Progenitor cell of endocrine pancreas (in vitro differentiated cells): ENCODE measurements around the gene DNAI1. TPM values are rescaled to one million over a fixed set of nuclear protein-coding genes. Genes with fewer than 3 reads are reported as not detected.

Source experiments
- DNase-seq: peaks from one replicate; pipeline ENCODE4 v3.0.0; 2021; ENCODE audit warnings: low spot score; ENCODE audit not compliant: unreplicated experiment
- H3K27ac Mint-ChIP-seq: 2 replicates; pipeline ENCODE4 v1.8.0; 2021; ENCODE audit warnings: mild to moderate bottlenecking, moderate library complexity, mixed read lengths
- H3K27me3 Mint-ChIP-seq: 2 replicates; pipeline ENCODE4 v1.8.0; 2021; ENCODE audit warnings: mixed read lengths
- H3K36me3 Mint-ChIP-seq: 2 replicates; pipeline ENCODE4 v1.8.0; 2022; ENCODE audit warnings: mixed read lengths; ENCODE audit not compliant: insufficient read depth
- H3K4me1 Mint-ChIP-seq: 2 replicates; pipeline ENCODE4 v1.8.0; 2021; ENCODE audit warnings: low read depth, mixed read lengths
- H3K4me3 Mint-ChIP-seq: 2 replicates; pipeline ENCODE4 v1.8.0; 2021; ENCODE audit warnings: low read depth, mild to moderate bottlenecking, moderate library complexity, mixed read lengths
- H3K9me3 Mint-ChIP-seq: 2 replicates; pipeline ENCODE4 v1.8.0; 2021; ENCODE audit warnings: low read depth, mixed read lengths
- CTCF ChIP-seq: fragments of 200-600 bp; sonication (generic); IDR thresholded peaks from one replicate; pipeline ENCODE4 v1.5.0; 2021; ENCODE audit warnings: antibody characterized with exemption, mild to moderate bottlenecking; ENCODE audit not compliant: unreplicated experiment
- total RNA-seq: library from RNA; stranded (reverse); gene quantifications from 2 replicates; pipeline ENCODE4 v1.2.1, GENCODE V29; 2021

Gene DNAI1
- total RNA-seq, 1 donor from 2014 or later: 1.2 TPM

- Mint-ChIP-seq H3K27ac (no peak overlapping the region), H3K27me3 (peaks cover 46% of the 10 kb centered on the region), H3K9me3 (no peaks in the 10 kb centered on the region), H3K36me3 (no peaks in the 10 kb centered on the region), H3K4me3 (no peak overlapping the region), H3K4me1 (peaks cover 8% of the 10 kb centered on the region)
- TF ChIP-seq CTCF: no peak
- no peak for DNase-seq
Observed at GRCh38 chr9:34506623-34507022, 48.0 kb downstream of the DNAI1 start.

- H3K9me3 Mint-ChIP-seq: no peaks in the 10 kb centered on the region
- H3K27me3 Mint-ChIP-seq: peaks cover 47% of the 10 kb centered on the region
- no peaks in the 10 kb centered on the region for H3K36me3 Mint-ChIP-seq
- H3K4me1 Mint-ChIP-seq: peaks cover 9% of the 10 kb centered on the region
- no peak for TF ChIP-seq CTCF
- DNase-seq: no peak
- no peak overlapping the region for H3K4me3 Mint-ChIP-seq
- no peak overlapping the region for H3K27ac Mint-ChIP-seq
Observed at GRCh38 chr9:34507556-34507955, 49.0 kb downstream of the DNAI1 start.

- TF ChIP-seq CTCF: no peak
- no peaks in the 10 kb centered on the region for H3K36me3 Mint-ChIP-seq
- peaks cover 13% of the 10 kb centered on the region for H3K4me1 Mint-ChIP-seq
- H3K4me3 Mint-ChIP-seq: no peak overlapping the region
- no peak overlapping the region for H3K27ac Mint-ChIP-seq
- H3K9me3 Mint-ChIP-seq: no peaks in the 10 kb centered on the region
- H3K27me3 Mint-ChIP-seq: peaks cover 44% of the 10 kb centered on the region
- no peak for DNase-seq
Observed at GRCh38 chr9:34507966-34508365, 49.4 kb downstream of the DNAI1 start.

- H3K27ac Mint-ChIP-seq: no peak overlapping the region
- H3K36me3 Mint-ChIP-seq: no peaks in the 10 kb centered on the region
- H3K9me3 Mint-ChIP-seq: no peaks in the 10 kb centered on the region
- H3K27me3 Mint-ChIP-seq: peaks cover 44% of the 10 kb centered on the region
- H3K4me3 Mint-ChIP-seq: no peak overlapping the region
- H3K4me1 Mint-ChIP-seq: peaks cover 18% of the 10 kb centered on the region
- TF ChIP-seq CTCF: no peak
- DNase-seq: no peak
Observed at GRCh38 chr9:34508463-34508862, 49.9 kb downstream of the DNAI1 start.

GRCh38 chr9:34508951-34509350, 50.3 kb downstream of the DNAI1 start:
- peaks cover 39% of the 10 kb centered on the region for H3K27me3 Mint-ChIP-seq
- H3K27ac Mint-ChIP-seq: no peak overlapping the region
- DNase-seq: no peak
- H3K36me3 Mint-ChIP-seq: no peaks in the 10 kb centered on the region
- no peaks in the 10 kb centered on the region for H3K9me3 Mint-ChIP-seq
- no peak overlapping the region for H3K4me3 Mint-ChIP-seq
- H3K4me1 Mint-ChIP-seq: peaks cover 22% of the 10 kb centered on the region
- TF ChIP-seq CTCF: no peak
